Nephron progenitor cell (in vitro differentiated cells): ENCODE data around the gene CD109.
"Not testable (repeated sequence)": the region's sequence is repeated elsewhere in the genome, so short reads cannot be mapped to it uniquely, and the experiment has no call there.

Experiments
- DNase-seq: peaks from one replicate; pipeline ENCODE4 v3.0.0; 2021
- H3K27ac Mint-ChIP-seq: 2 replicates; pipeline ENCODE4 v1.8.0; 2021; ENCODE audit warnings: mild to moderate bottlenecking, moderate library complexity, mixed read lengths
- H3K27me3 Mint-ChIP-seq: 2 replicates; pipeline ENCODE4 v1.8.0; 2021; ENCODE audit warnings: mild to moderate bottlenecking, low read depth, mixed read lengths; ENCODE audit not compliant: poor library complexity
- H3K36me3 Mint-ChIP-seq: 2 replicates; pipeline ENCODE4 v1.8.0; 2021; ENCODE audit warnings: low read depth, mixed read lengths
- H3K4me1 Mint-ChIP-seq: 2 replicates; pipeline ENCODE4 v1.8.0; 2021; ENCODE audit warnings: mixed read lengths
- H3K4me3 Mint-ChIP-seq: 2 replicates; pipeline ENCODE4 v1.8.0; 2021; ENCODE audit warnings: mild to moderate bottlenecking, moderate library complexity, mixed read lengths
- H3K9me3 Mint-ChIP-seq: 2 replicates; pipeline ENCODE4 v1.8.0; 2021; ENCODE audit warnings: mild to moderate bottlenecking, moderate library complexity, mixed read lengths
- TF ChIP-seq, protein P1 (sequence below): fragments of 200-600 bp; sonication (generic); IDR thresholded peaks from 2 replicates; pipeline ENCODE4 v1.5.0; 2021; ENCODE audit warnings: antibody characterized with exemption

The CD109 gene

DNA sequence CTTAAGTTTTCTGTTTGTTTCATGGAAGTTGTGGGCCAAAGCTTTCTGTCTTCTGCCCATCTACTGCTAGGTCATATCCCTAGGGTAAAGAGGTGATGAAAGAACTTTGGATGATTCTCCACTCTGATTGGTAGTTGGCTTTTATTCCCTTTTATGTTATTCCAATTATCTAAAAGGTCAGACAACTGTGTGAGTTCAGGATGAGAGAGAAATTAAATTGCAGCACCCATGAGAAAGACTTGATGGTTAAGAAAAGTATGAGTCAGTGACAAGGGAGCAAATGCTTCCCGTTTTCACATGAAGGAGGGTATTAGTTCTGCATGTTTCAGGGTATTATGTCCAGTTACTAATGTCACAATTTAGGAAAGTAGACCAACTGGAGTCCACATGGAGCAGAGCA is 136.3 kb downstream of the CD109 start:
- TF ChIP-seq, protein P1, sequence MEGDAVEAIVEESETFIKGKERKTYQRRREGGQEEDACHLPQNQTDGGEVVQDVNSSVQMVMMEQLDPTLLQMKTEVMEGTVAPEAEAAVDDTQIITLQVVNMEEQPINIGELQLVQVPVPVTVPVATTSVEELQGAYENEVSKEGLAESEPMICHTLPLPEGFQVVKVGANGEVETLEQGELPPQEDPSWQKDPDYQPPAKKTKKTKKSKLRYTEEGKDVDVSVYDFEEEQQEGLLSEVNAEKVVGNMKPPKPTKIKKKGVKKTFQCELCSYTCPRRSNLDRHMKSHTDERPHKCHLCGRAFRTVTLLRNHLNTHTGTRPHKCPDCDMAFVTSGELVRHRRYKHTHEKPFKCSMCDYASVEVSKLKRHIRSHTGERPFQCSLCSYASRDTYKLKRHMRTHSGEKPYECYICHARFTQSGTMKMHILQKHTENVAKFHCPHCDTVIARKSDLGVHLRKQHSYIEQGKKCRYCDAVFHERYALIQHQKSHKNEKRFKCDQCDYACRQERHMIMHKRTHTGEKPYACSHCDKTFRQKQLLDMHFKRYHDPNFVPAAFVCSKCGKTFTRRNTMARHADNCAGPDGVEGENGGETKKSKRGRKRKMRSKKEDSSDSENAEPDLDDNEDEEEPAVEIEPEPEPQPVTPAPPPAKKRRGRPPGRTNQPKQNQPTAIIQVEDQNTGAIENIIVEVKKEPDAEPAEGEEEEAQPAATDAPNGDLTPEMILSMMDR: no peak
- Mint-ChIP-seq H3K4me1 (no peaks in the 10 kb centered on the region), H3K4me3 (no peak overlapping the region), H3K27ac (no peak overlapping the region), H3K27me3 (no peaks in the 10 kb centered on the region), H3K9me3 (peaks cover 4% of the 10 kb centered on the region), H3K36me3 (no peaks in the 10 kb centered on the region)
- no peak for DNase-seq

DNA sequence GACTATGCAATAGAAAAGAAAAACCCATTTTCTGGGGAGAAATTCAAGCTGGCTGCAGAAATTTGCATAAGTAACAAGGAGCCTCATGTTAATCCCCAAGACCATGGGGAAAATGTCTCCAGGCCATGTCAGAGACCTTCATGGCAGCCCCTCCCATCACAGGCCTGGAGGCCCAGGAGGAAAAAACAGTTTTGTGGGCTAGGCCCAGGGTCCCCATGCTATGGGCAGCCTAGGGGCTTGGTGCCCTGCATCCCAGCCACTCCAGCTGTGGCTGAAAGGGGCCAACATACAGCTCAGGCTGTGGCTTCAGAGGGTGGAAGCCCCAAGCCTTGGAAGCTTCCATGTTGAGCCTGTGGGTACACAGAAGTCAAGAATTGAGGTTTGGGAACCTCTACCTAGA is 148.7 kb downstream of the CD109 start:
- H3K36me3 Mint-ChIP-seq: peaks cover 17% of the 10 kb centered on the region
- not testable (repeated sequence) for H3K27me3 Mint-ChIP-seq, H3K4me3 Mint-ChIP-seq, H3K4me1 Mint-ChIP-seq, H3K27ac Mint-ChIP-seq, DNase-seq
- H3K9me3 Mint-ChIP-seq: peaks cover 68% of the 10 kb centered on the region

DNA sequence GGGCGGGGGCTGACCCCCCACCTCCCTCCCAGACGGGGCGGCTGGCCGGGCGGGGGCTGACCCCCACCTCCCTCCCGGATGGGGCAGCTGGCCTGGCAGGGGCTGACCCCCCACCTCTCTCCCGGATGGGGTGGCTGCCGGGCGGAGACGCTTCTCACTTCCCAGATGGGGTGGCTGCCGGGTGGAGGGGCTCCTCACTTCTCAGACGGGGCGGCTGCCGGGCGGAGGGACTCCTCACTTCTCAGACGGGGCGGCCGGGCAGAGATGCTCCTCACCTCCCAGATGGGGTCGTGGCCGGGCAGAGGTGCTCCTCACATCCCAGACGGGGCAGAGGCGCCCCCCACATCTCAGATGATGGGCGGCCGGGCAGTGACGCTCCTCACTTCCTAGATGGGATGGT is 155.0 kb downstream of the CD109 start:
- not testable (repeated sequence) for DNase-seq, H3K27me3 Mint-ChIP-seq, H3K36me3 Mint-ChIP-seq, H3K27ac Mint-ChIP-seq, H3K4me3 Mint-ChIP-seq, H3K4me1 Mint-ChIP-seq
- H3K9me3 Mint-ChIP-seq: peaks cover 40% of the 10 kb centered on the region

DNA sequence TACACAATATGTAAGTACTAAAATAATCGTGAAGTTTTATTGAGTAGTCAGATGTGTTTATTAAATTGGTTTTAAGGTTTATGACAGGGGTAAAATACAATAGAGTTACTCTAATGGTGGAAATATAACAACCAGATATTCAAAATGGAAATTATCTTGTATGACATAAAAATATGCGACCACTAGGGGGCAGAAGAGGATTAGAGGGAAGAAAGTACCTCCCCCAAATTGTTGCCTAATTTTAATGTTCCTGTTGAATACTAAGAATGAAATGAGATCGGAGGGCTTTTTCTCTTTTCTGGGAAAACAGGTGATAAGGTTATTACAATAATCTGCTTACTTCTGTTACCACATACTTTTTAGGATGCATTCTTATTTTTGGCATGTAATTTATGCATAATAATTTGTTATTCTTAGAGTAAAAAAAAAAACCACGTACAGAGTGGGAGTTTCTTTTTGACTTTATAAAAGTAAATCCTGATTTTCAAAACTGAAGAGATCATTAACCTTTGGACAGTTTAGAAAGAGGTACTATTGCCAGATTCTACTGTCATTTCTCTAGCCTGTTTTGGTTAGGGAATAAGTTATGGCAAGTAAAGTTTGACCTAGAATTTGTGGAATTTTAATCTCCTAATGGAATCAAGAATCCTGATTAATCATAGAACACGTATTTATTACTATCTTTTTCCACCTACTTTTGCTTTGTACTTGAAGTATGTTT is 159.2 kb downstream of the CD109 start:
- no peaks in the 10 kb centered on the region for H3K4me1 Mint-ChIP-seq
- no peak overlapping the region for H3K4me3 Mint-ChIP-seq
- H3K36me3 Mint-ChIP-seq: no peaks in the 10 kb centered on the region

DNA sequence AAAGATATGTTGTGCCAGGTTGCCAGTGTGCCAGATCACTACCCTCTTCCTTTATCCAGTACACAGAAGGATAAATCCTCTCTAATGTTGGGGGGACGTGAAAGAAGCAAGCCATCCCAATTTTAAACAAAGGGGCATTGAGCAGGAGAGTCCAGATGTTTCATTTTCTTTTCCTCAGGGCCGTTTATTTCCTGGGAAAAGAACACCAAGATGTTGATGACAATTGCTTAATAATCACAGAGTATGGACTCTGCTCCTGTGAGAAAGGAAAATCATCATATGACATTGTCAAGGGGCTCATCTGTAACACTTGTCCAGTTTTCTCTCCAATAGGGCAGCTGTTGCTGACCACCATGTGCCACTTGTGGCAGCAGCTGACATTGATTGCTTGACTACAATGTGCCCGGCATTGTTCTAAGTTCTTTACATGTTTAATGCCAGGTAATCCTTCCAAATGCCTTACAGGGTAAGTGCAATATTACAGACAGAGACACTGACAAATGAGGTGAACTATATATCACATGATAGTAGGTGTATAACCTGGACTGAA is 161.4 kb downstream of the CD109 start:
- Mint-ChIP-seq H3K27ac (no peak overlapping the region), H3K4me1 (no peaks in the 10 kb centered on the region), H3K9me3 (peaks cover 3% of the 10 kb centered on the region), H3K27me3 (peaks cover 4% of the 10 kb centered on the region), H3K4me3 (no peak overlapping the region), H3K36me3 (no peaks in the 10 kb centered on the region)
- no peak for DNase-seq
- TF ChIP-seq, protein P1: no peak

More for the DNA sequence above, 159.2 kb downstream of the CD109 start:
- Mint-ChIP-seq H3K27me3 (peaks cover 4% of the 10 kb centered on the region), H3K9me3 (peaks cover 17% of the 10 kb centered on the region), H3K27ac (no peak overlapping the region)
- TF ChIP-seq, protein P1: peak; percentile 79
- peak; percentile 25 for DNase-seq

DNA sequence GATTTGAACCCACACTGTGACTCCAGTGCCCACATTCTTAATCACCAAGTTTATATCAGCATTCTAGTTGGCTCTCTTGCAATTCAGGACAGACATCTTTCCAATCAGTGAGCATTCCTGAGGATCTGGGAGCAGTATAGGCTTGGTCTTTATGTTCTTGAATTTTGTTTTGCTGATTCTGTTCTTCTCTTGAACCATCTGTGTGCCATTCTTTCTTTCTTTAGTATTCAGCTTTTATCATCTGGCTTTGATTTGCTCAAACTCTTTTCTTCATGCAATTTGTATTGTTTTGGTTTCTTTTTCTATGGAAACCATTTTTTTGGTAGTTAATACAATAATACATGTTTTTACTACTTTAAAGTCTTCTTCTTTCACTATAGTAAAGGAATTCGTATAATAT is 162.4 kb downstream of the CD109 start:
- no peak overlapping the region for H3K27ac Mint-ChIP-seq
- H3K9me3 Mint-ChIP-seq: no peaks in the 10 kb centered on the region

More for the DNA sequence above, 162.4 kb downstream of the CD109 start:
- TF ChIP-seq, protein P1: no peak
- H3K27me3 Mint-ChIP-seq: peaks cover 4% of the 10 kb centered on the region
- no peaks in the 10 kb centered on the region for H3K4me1 Mint-ChIP-seq
- H3K4me3 Mint-ChIP-seq: no peak overlapping the region
- DNase-seq: no peak
- H3K36me3 Mint-ChIP-seq: no peaks in the 10 kb centered on the region
